Fibroblast of lung (primary cell): ENCODE data around the gene SLC6A12. TPM values are rescaled to one million over a fixed set of nuclear protein-coding genes. Genes with fewer than 3 reads are reported as not detected.
A peak's percentile ranks its signal among the peaks of the same experiment; 100 is the strongest.

Experiments
- DNase-seq, 2 donors: peaks; one replicate each; pipeline versions ENCODE4 v3.0.0 to v3.0.0-alpha.2; 2010; ENCODE audit warnings: low read depth in 2 of 2
- H2AFZ ChIP-seq: 2 replicates; pipeline ENCODE4 v1.5.1; 2012; ENCODE audit warnings: low read length, control low read depth, inconsistent platforms
- H3K27ac ChIP-seq: 2 replicates; pipeline ENCODE4 v1.5.1; 2011; ENCODE audit warnings: low read length, control low read depth; ENCODE audit not compliant: insufficient read depth
- H3K27me3 ChIP-seq: 2 replicates; pipeline ENCODE4 v1.5.1; 2011; ENCODE audit warnings: mild to moderate bottlenecking, low read length; ENCODE audit not compliant: control insufficient read depth, insufficient read depth
- H3K36me3 ChIP-seq: 2 replicates; pipeline ENCODE4 v1.5.1; 2011; ENCODE audit warnings: low read length; ENCODE audit not compliant: control insufficient read depth, insufficient read depth
- H3K4me1 ChIP-seq: 2 replicates; pipeline ENCODE4 v1.5.1; 2011; ENCODE audit warnings: low read length; ENCODE audit not compliant: control insufficient read depth, insufficient read depth; ENCODE audit errors: extremely low read depth
- H3K4me2 ChIP-seq: 2 replicates; pipeline ENCODE4 v1.5.1; 2011; ENCODE audit warnings: low read length, control low read depth; ENCODE audit not compliant: insufficient read depth; ENCODE audit errors: extremely low read depth
- H3K4me3 ChIP-seq, 4 experiments: fragments of 200-600 bp in 1 of 4; sonication (generic) in 1 of 4; replicated peaks in 1 of 4; 2 replicates each; pipeline ENCODE4 v1.5.1; 2011 to 2016; ENCODE audit warnings: low read length in 4 of 4, low read depth in 3 of 4, mild to moderate bottlenecking in 3 of 4, control low read depth in 2 of 4, inconsistent platforms in 1 of 4, mixed read lengths in 1 of 4; ENCODE audit not compliant: insufficient read depth in 1 of 4; ENCODE audit errors: control extremely low read depth in 1 of 4
- H3K79me2 ChIP-seq: 2 replicates; pipeline ENCODE4 v1.5.1; 2012; ENCODE audit warnings: mild to moderate bottlenecking, low read length, inconsistent platforms; ENCODE audit not compliant: control insufficient read depth, insufficient read depth
- H3K9ac ChIP-seq: 2 replicates; pipeline ENCODE4 v1.5.1; 2011; ENCODE audit warnings: mild to moderate bottlenecking, low read length, control low read depth; ENCODE audit not compliant: insufficient read depth
- H3K9me3 ChIP-seq: 2 replicates; pipeline ENCODE4 v1.5.1; 2012; ENCODE audit warnings: low read depth, low read length; ENCODE audit not compliant: control insufficient read depth, insufficient read depth
- H4K20me1 ChIP-seq: 2 replicates; pipeline ENCODE4 v1.5.1; 2011; ENCODE audit warnings: low read length; ENCODE audit not compliant: control insufficient read depth, insufficient read depth; ENCODE audit errors: extremely low read depth
- CTCF ChIP-seq, 2 donors: IDR thresholded peaks in 1 of 2; conservative IDR thresholded peaks in 1 of 2; 1 replicate in 1 of 2; 2 replicates in 1 of 2; pipeline ENCODE4 v1.5.1; 2011 to 2012; ENCODE audit warnings: low read length in 2 of 2, control low read depth in 1 of 2, inconsistent platforms in 1 of 2, low read depth in 1 of 2, mild to moderate bottlenecking in 1 of 2
- EZH2 ChIP-seq: IDR thresholded peaks from 2 replicates; pipeline ENCODE4 v1.5.1; 2012; ENCODE audit warnings: low read length, control low read depth, mild to moderate bottlenecking; ENCODE audit errors: missing control alignments
- polyA plus RNA-seq, 2 donors: library from polyadenylated mRNA; depleted of rRNA in 1 of 2; stranded (reverse) in 1 of 2; unstranded in 1 of 2; fragments of >200 nt; gene quantifications; 2 replicates each; pipeline ENCODE4 v1.2.1, GENCODE V29; 2011 to 2012; ENCODE audit warnings: missing spikeins in 1 of 2
- total RNA-seq: library from RNA; depleted of rRNA; stranded (reverse); fragments of >200 nt; gene quantifications from 2 replicates; pipeline ENCODE4 v1.2.1, GENCODE V29; 2014

The SLC6A12 gene
- total and polyA plus RNA-seq, 2 donors (not counting 1 experiment from before 2014, with no cell fraction given) = not detected

- no peaks in the 10 kb centered on the region for H3K4me1 ChIP-seq
- no peak overlapping the region for H3K4me2 ChIP-seq
- DNase-seq = no peak
- H3K9ac ChIP-seq = no peak overlapping the region
- H3K4me3 ChIP-seq = no peak overlapping the region
- no peaks in the 10 kb centered on the region for H3K36me3 ChIP-seq
- no peaks in the 10 kb centered on the region for H3K79me2 ChIP-seq
- H2AFZ ChIP-seq = no peak overlapping the region
- H3K9me3 ChIP-seq = no peaks in the 10 kb centered on the region
- no peak for TF ChIP-seq EZH2
- no peak for TF ChIP-seq CTCF (conservative IDR thresholded peaks at IDR 0.05 in 1 of 2, IDR thresholded peaks at IDR 0.05 in 1 of 2; ENCODE audit: low read depth in 1 of 2, low read length in 2 of 2)
- peaks cover 11% of the 10 kb centered on the region for H3K27me3 ChIP-seq
- H3K27ac ChIP-seq = no peak overlapping the region
- H4K20me1 ChIP-seq = no peaks in the 10 kb centered on the region
Measured at GRCh38 chr12:144650-145284, 69.2 kb downstream of the SLC6A12 start.

- peaks cover 15% of the 10 kb centered on the region for H3K27me3 ChIP-seq
- no peaks in the 10 kb centered on the region for H3K4me1 ChIP-seq
- H2AFZ ChIP-seq = no peak overlapping the region
- no peaks in the 10 kb centered on the region for H3K79me2 ChIP-seq
- H3K9me3 ChIP-seq = no peaks in the 10 kb centered on the region
- no peak overlapping the region for H3K9ac ChIP-seq
- no peak for TF ChIP-seq EZH2
- TF ChIP-seq CTCF (conservative IDR thresholded peaks at IDR 0.05 in 1 of 2, IDR thresholded peaks at IDR 0.05 in 1 of 2; ENCODE audit: low read depth in 1 of 2, low read length in 2 of 2) = no peak
- no peak overlapping the region for H3K4me3 ChIP-seq
- H3K4me2 ChIP-seq = no peak overlapping the region
- peak in 1 of 2 donors; percentile 44 for DNase-seq
- H4K20me1 ChIP-seq = no peaks in the 10 kb centered on the region
- no peaks in the 10 kb centered on the region for H3K36me3 ChIP-seq
- no peak overlapping the region for H3K27ac ChIP-seq
Measured at GRCh38 chr12:143964-144649, 69.8 kb downstream of the SLC6A12 start.

GRCh38 chr12:140162-140561, 73.8 kb downstream of the SLC6A12 start:
- no peak for DNase-seq
- Histone ChIP-seq H3K36me3 (no peaks in the 10 kb centered on the region), H3K79me2 (no peaks in the 10 kb centered on the region), H3K27ac (no peak overlapping the region), H4K20me1 (no peaks in the 10 kb centered on the region), H3K9me3 (no peaks in the 10 kb centered on the region), H3K9ac (no peak overlapping the region), H3K4me1 (no peaks in the 10 kb centered on the region), H3K4me3 (no peak overlapping the region), H2AFZ (no peak overlapping the region), H3K27me3 (peaks cover 19% of the 10 kb centered on the region), H3K4me2 (no peak overlapping the region)
- TF ChIP-seq CTCF (conservative IDR thresholded peaks at IDR 0.05 in 1 of 2, IDR thresholded peaks at IDR 0.05 in 1 of 2; ENCODE audit: low read depth in 1 of 2, low read length in 2 of 2) = no peak
- TF ChIP-seq EZH2 = peak; percentile 6

Other genes with a start within 250 kb of the SLC6A12 start
- 0.77 and 1.3 TPM in 2 replicates for gene IQSEC3, start 147.4 kb downstream of the SLC6A12 start, total RNA-seq
- 0.14 TPM in 2 replicates for gene IQSEC3, start 147.4 kb downstream of the SLC6A12 start, polyA plus RNA-seq
- gene SLC6A13, start 48.7 kb upstream of the SLC6A12 start, total RNA-seq = not detected in 2 replicates
- not detected in 2 replicates for gene SLC6A13, start 48.7 kb upstream of the SLC6A12 start, polyA plus RNA-seq
- 48.0 and 54.5 TPM in 2 replicates for gene KDM5A, start 175.2 kb upstream of the SLC6A12 start, total RNA-seq
- 19.8 and 24.4 TPM in 2 replicates for gene KDM5A, start 175.2 kb upstream of the SLC6A12 start, polyA plus RNA-seq
- 4.4 and 6.8 TPM in 2 replicates for gene CCDC77, start 187.5 kb upstream of the SLC6A12 start, total RNA-seq
- 8.8 and 8.9 TPM in 2 replicates for gene CCDC77, start 187.5 kb upstream of the SLC6A12 start, polyA plus RNA-seq
- gene B4GALNT3, start 245.8 kb upstream of the SLC6A12 start, total RNA-seq = not detected in 2 replicates
- gene B4GALNT3, start 245.8 kb upstream of the SLC6A12 start, polyA plus RNA-seq = 0.05 TPM in 1 of 2 replicates, not detected in the other